Globus pallidus (tissue), 1 donor: ENCODE results near the gene HSD11B1L.
"Not testable (repeated sequence)": the region's sequence is repeated elsewhere in the genome, so short reads cannot be mapped to it uniquely, and the experiment has no call there.

ENCODE experiments used
- DNase-seq: peaks from one replicate; pipeline ENCODE4 v3.0.0-alpha.2; 2015; ENCODE audit warnings: low spot score

The HSD11B1L gene

DNA sequence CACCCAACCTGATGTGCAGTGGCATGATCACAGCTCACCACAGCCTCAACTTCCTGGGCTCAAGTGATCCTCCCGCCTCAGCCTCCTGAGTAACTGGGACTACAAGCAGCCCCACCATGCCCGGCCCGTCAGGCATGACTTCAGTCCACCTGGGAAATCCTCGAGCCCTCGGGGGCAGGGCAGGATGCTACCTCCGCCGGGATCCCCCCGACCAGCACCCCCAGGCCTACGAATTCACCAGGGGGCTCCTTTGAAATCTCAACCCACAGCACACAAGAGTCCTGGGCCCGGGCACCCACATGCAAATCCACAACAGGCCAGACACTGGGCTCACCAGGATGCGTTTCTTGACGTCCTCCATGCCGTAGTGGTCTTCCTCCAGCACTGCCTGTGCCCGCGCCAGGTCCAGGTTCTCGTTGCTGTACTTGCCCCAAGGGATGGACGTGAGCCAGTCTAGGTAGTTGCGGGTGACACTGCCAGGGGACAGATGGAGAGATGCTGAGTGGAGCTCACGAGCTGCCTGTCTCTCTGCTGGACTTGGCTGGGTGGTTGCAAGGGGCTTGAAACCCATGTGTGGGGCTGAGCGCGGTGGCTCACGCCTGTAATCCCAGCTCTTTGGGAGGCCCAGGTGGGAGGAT is 19.7 kb downstream of the HSD11B1L start:
- no peak for DNase-seq

- not testable (repeated sequence) for DNase-seq
These were observed 21.2 kb downstream of the HSD11B1L start for GRCh38 chr19:5702053-5702410.

DNA sequence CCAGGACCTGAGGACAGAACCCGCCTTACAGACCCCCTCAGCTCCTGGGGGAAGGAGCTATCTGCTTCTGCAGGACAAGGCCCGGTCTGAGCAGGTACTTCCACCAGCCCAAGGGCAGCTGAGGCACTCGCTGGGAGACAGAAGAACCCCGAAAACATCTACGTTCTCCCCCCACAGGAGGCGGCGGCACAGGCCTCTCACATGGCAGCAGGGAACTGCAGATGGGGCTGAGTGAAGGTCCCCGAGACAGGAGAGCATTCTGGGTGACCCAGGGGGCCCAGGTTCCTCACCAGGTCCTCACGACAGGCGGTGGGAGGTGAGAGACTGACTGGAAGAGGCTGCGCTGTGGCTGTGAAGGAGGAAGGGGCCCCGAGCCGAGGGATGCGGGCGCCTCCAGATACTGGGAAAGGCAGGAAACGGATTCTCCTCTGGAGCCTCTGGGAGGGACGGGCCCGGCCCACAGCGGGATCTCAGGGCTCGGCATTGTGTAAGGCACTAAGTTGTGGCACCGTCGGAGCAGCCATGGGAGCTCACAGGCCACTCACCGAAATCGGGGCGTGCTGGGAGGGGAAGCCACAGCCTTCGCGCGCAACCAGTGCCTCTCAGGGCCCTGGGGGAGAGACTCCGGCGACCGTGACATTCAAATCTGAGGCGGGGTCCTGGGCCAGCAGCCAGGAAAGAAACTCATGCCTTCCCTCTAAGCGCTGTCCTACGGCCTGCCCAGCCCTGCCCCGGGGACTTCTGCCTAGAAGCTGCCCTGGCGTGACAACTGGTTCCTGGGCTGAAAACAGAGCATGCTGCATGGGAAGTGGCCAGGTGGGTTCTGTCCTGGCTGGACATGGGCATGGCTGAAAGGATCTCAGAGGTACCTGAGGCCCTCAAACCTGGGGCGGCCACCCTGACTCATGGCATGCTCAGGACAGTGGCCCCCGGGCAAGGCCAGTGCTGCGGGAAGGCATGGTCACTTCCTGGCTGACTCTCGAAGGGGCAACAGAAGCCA is 23.3 kb downstream of the HSD11B1L start:
- DNase-seq = no peak

GRCh38 chr19:5705552-5705951 is 24.7 kb downstream of the HSD11B1L start:
- no peak for DNase-seq

GRCh38 chr19:5706876-5707573 is 26.2 kb downstream of the HSD11B1L start:
- DNase-seq = no peak

GRCh38 chr19:5707576-5708575 is 27.0 kb downstream of the HSD11B1L start:
- DNase-seq = no peak

DNA sequence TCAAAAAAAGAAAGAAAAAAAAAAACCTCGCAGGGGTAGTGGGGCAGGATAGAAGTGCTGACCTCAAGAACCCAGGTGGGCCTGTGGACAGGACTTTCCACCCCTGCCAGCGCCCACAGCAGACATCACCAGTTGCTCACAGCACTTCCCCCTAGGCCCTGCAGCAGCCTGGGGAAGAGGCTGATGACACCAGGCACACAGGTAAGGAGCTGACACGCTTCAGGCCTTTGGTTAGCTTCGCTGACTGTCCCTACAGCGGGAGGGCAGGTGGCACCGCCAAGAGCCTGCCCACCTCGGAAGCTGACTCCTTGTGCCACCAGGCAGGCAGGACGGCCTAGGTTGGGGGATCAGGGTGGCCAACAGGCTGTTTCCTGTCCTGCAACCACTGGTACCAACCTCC is 30.2 kb downstream of the HSD11B1L start:
- DNase-seq = no peak

DNA sequence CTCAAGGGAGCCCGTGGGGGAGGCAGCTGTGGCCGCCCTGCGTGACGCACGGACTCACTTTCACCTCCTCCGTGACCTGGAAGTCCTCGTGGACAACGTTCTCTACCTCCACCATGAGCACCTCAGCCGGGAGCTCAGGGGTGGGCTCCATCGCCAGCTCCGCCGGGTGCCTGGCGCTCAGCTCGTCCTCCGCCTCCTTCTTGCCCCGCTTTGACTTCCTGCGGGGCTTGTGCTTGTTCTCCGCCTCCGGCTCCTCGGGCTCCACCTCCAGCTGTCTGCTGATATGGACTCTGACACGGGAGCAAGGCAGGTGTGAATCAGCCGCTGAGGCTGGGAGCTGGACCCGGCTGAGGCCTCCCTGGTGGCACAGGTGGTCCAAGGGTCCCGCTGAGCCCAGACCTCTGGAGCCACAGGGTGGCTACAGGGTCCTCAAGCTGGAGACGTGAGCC is 30.9 kb downstream of the HSD11B1L start:
- DNase-seq = no peak

DNA sequence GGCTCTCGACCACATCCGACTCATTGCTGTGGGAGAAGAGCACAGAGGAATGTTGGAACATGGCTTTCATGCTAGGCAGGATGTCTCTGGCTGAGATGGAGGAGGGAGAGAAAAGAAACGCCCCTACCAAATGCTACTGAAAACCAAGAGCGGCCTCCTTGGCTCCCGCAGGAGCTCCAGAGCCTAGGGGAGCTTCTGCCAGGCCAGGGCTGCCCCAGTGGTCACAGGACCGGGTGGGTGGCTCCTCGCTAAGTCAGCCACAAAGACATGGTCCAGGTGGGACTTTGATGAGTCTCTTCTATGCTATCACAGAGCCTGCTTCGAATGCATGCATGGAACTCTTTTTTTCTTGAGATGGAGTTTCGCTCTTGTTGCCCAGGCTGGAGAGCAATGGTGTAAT is 32.4 kb downstream of the HSD11B1L start:
- no peak for DNase-seq

DNA sequence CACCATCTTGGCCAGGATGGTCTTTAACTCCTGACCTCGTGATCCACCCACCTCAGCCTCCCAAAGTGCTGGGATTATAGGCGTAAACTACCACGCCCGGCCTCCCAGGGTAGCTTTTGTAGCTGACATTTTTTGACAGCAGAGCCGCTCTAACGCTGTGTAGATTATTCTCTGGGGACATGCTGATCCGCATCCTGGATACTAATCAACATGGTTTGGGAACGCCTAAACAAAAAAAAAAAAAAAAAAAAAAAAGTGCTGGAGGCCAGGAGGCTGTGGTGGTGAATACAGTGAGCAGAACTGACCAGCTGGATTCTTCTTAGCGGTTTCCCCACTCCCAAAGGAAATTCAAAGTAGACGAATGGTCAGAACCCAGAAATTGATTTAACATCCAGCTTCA is 34.0 kb downstream of the HSD11B1L start:
- DNase-seq = no peak

DNA sequence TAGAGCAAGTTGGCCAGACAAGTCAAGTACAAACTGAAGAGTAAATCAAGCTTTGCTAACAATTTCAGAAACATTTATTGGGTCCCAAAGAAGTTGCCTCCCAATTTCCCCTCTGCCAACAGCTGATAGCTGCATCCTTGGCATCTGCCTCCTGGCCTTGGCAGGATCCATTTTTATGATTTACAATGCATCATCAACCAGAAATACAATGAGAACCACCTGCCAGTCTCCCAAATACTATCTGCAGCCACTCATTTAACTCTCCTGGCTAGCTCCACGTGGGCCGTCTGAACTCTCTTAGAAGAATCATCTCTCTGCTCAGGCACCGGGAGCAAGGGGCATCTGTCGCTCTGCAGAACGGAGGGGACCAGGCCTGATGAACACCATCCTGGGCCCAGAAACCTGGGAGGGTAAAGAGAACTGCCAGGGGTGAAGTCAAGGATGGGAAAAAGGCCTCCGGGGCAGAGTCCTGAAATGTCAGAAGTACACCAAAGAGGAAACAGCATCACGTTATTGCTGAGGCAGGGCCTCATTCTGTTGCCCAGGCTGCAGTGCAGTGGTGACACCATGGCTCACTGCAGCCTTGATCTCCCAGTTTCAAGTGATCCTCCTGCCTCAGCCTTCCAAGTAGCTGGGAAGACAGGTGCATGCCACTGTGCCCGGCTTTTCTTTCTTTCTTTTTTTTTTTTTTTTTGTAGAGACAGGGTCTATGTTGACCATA is 36.5 kb downstream of the HSD11B1L start:
- DNase-seq = no peak

DNA sequence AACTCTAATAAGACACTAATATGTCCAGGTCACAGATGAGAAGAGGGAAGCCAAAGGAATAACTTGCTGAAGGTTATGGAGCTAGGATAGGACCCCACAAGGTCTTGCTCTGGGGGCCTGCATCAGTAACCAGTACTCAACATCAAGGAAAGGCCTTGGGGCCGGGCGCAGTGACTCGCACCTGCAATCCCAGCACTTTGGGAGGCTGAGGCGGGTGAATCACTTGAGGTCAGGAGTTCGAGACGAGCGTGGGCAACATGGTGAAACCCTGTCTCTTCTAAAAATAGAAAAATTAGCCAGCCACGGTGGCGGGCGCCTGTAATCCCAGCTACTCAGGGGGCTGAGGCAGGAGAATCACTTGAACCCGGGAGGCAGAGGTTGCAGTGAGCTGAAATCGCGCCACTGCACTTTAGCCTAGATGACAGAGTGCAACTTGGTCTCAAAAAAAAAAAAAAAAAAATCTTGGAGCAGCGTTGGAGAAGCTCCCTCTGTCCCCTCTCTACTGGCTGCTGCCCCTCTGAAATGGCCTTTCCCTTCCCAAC is 37.3 kb downstream of the HSD11B1L start:
- DNase-seq = no peak

GRCh38 chr19:5718579-5719273 is 37.9 kb downstream of the HSD11B1L start:
- DNase-seq = no peak

GRCh38 chr19:5719274-5719960 is 38.6 kb downstream of the HSD11B1L start:
- peak; percentile 8 for DNase-seq

DNA sequence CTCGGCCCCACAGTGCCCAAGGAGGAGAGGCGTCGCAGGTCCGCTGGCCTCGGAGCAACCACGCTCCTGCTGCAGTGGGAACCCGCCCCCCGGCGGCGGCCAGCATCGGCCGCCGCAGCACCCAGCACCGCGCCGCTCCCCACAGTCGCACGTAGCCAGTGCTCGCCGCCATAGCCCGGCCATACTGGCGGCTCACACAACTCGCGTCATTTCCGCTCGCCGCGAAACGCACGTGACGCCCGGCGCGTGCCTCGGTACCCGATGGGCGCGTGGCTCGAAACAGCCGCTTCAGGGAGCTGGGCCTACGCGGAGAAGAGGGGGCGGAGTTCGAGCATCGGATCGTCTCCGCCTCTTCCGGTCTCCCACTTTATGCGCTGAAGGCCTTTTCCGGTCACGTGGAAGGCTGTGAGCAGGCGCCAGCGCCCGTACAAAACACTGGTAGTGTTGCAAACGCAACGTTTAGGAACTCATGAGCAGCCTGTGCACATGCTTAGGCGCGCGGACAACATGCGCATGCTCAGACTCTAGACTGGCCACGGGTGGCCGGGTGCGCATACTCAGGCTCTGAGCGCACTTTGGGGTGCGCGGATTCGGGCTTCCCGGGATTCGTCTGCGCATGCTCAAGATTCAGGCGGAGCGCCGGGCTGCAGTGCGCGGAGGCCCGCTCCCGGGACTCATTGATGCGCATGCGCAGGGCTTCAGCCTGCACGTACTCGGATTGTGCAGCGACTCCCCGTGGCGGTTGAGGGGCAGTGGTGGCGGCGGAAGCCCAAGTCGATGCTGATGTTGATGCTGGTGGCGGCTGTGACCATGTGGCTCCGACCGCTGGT is 39.3 kb downstream of the HSD11B1L start, which contains the start of the genes CATSPERD and LONP1:
TSS of gene CATSPERD (plus strand) at position 677 of the 830 bp plus-strand sequence. CDS start at position 778, 101 bp downstream.
TSS of gene LONP1 (minus strand) at position 186 of the 830 bp plus-strand sequence. CDS start at position 172, 14 bp downstream.
- peak; percentile 99 for DNase-seq

GRCh38 chr19:5727453-5728050 is 46.7 kb downstream of the HSD11B1L start:
- DNase-seq = no peak

DNA sequence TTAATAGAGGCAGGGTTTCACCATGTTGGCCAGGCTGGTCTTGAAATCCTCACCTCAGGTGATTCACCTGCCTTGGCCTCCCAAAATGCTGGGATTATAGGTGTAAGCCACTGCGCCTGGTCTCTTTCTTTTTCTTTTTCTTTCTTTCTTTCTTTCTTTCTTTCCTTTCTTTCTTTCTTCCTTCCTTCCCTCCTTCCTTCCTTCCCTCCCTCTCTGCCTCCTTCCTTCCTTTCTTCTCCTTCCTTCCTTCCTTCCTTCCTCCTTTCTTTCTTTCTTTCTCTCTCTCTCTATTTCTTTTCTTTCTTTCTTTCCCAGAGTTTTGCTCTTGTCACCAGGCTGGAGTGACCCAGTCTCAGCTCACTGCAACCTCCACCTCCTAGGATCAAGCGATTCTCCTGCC is 52.3 kb downstream of the HSD11B1L start:
- not testable (repeated sequence) for DNase-seq
